Measurements from ENCODE around the gene PSMB2. TPM values are rescaled to one million over a fixed set of nuclear protein-coding genes. Genes with fewer than 3 reads are reported as not detected.
"Not testable (repeated sequence)": the region's sequence is repeated elsewhere in the genome, so short reads cannot be mapped to it uniquely, and the experiment has no call there.

The PSMB2 gene
- total RNA-seq (32.8 TPM), polyA plus RNA-seq (62.0 TPM)
- long read RNA-seq, donor 1, transcript PSMB2-201 (6 exons, 2,701 nt) = major isoform, 9 of 9 reads
- long read RNA-seq, donor 1, partial matches to known transcripts = 0 of 9 reads
- long read RNA-seq, donor 1, other reads (novel, unspliced or antisense) = 0 of 9 reads
- long read RNA-seq, donor 2, transcript PSMB2-201 (6 exons, 2,701 nt) = major isoform, 181 of 186 reads
- long read RNA-seq, donor 2, partial matches to known transcripts = 5 of 186 reads
- long read RNA-seq, donor 2, other reads (novel, unspliced or antisense) = 0 of 186 reads
- long read RNA-seq, donor 3, transcript PSMB2-201 (6 exons, 2,701 nt) = major isoform, 116 of 127 reads
- long read RNA-seq, donor 3, partial matches to known transcripts = 11 of 127 reads
- long read RNA-seq, donor 3, other reads (novel, unspliced or antisense) = 0 of 127 reads
- long read RNA-seq, donor 4, transcript PSMB2-201 (6 exons, 2,701 nt) = major isoform, 45 of 51 reads
- long read RNA-seq, donor 4, partial matches to known transcripts = 6 of 51 reads
- long read RNA-seq, donor 4, other reads (novel, unspliced or antisense) = 0 of 51 reads
- long read RNA-seq, donor 5, transcript PSMB2-201 (6 exons, 2,701 nt) = major isoform, 105 of 128 reads
- long read RNA-seq, donor 5, partial matches to known transcripts = 17 of 128 reads
- long read RNA-seq, donor 5, other reads (novel, unspliced or antisense) = 6 of 128 reads
- long read RNA-seq, donor 6, transcript PSMB2-201 (6 exons, 2,701 nt) = major isoform, 77 of 82 reads
- long read RNA-seq, donor 6, partial matches to known transcripts = 5 of 82 reads
- long read RNA-seq, donor 6, other reads (novel, unspliced or antisense) = 0 of 82 reads
- long read RNA-seq, donor 7, transcript PSMB2-201 (6 exons, 2,701 nt) = major isoform, 88 of 94 reads
- long read RNA-seq, donor 7, partial matches to known transcripts = 6 of 94 reads
- long read RNA-seq, donor 7, other reads (novel, unspliced or antisense) = 0 of 94 reads
- long read RNA-seq, donor 8, transcript PSMB2-201 (6 exons, 2,701 nt) = major isoform, 29 of 29 reads
- long read RNA-seq, donor 8, partial matches to known transcripts = 0 of 29 reads
- long read RNA-seq, donor 8, other reads (novel, unspliced or antisense) = 0 of 29 reads
- long read RNA-seq, donor 9, transcript PSMB2-201 (6 exons, 2,701 nt) = major isoform, 67 of 73 reads
- long read RNA-seq, donor 9, partial matches to known transcripts = 6 of 73 reads
- long read RNA-seq, donor 9, other reads (novel, unspliced or antisense) = 0 of 73 reads
- long read RNA-seq, donor 10, transcript PSMB2-201 (6 exons, 2,701 nt) = major isoform, 96 of 96 reads
- long read RNA-seq, donor 10, partial matches to known transcripts = 0 of 96 reads
- long read RNA-seq, donor 10, other reads (novel, unspliced or antisense) = 0 of 96 reads

- H3K4me1 ChIP-seq (ENCODE audit: control insufficient read depth in 2 of 2, insufficient read depth in 2 of 2, low read length in 2 of 2) = peaks cover 3 to 7% of the 10 kb centered on the region in 2 donors
- under 1% methylated on average over 43 of the region's 43 CpGs for WGBS
- peak within 1 kb of the TSS; percentile 81 to 91 for H3K4me3 ChIP-seq (ENCODE audit: low read length in 2 of 2)
Measured at GRCh38 chr1:35641233-35641866, at the start of gene PSMB2. TSS of gene PSMB2 (minus strand) at chr1:35641526. CDS start at chr1:35641432, 94 bp downstream.

GRCh38 chr1:35691080-35691479 is 49.8 kb upstream of the PSMB2 start:
- DNase-seq (ENCODE audit: low read depth in 6 of 9, low spot score in 9 of 9) = no peak
- H3K4me1 ChIP-seq (ENCODE audit: control insufficient read depth in 2 of 2, insufficient read depth in 2 of 2, low read length in 2 of 2) = no peaks in the 10 kb centered on the region
- peaks cover 0 to 24% of the 10 kb centered on the region in 2 donors for H3K27me3 ChIP-seq (ENCODE audit: control insufficient read depth in 2 of 2, insufficient read depth in 1 of 2, low read length in 1 of 2)
- WGBS = 61% methylated on average over 9 of the region's 9 CpGs
- no peak overlapping the region for H3K4me3 ChIP-seq (ENCODE audit: low read length in 2 of 2)
- H3K27ac ChIP-seq (ENCODE audit: low read depth in 1 of 2, low read length in 1 of 2) = no peak overlapping the region
- no peaks in the 10 kb centered on the region for H3K36me3 ChIP-seq (ENCODE audit: control insufficient read depth in 2 of 2, insufficient read depth in 2 of 2, low read length in 1 of 2)
- H3K9me3 ChIP-seq (ENCODE audit: control insufficient read depth in 2 of 2, insufficient read depth in 1 of 2, low read length in 1 of 2) = no peaks in the 10 kb centered on the region

More at GRCh38 chr1:35641233-35641866, at the start of gene PSMB2:
- Histone ChIP-seq H3K9me3 (ENCODE audit: control insufficient read depth in 2 of 2, insufficient read depth in 1 of 2, low read length in 1 of 2) (no peaks in the 10 kb centered on the region), H3K27ac (ENCODE audit: low read depth in 1 of 2, low read length in 1 of 2) (peak within 1 kb of the TSS; percentile 76 to 89), H3K27me3 (ENCODE audit: control insufficient read depth in 2 of 2, insufficient read depth in 1 of 2, low read length in 1 of 2) (peaks cover 13 to 23% of the 10 kb centered on the region in 2 donors), H3K36me3 (ENCODE audit: control insufficient read depth in 2 of 2, insufficient read depth in 2 of 2, low read length in 1 of 2) (no peaks in the 10 kb centered on the region)
- DNase-seq (ENCODE audit: low read depth in 6 of 9, low spot score in 9 of 9) = peak; percentile 89 to 99 (median 97)

- H3K27ac ChIP-seq (ENCODE audit: low read depth in 1 of 2, low read length in 1 of 2); H3K9me3 ChIP-seq (ENCODE audit: control insufficient read depth in 2 of 2, insufficient read depth in 1 of 2, low read length in 1 of 2); H3K4me3 ChIP-seq (ENCODE audit: low read length in 2 of 2); H3K4me1 ChIP-seq (ENCODE audit: control insufficient read depth in 2 of 2, insufficient read depth in 2 of 2, low read length in 2 of 2); H3K36me3 ChIP-seq (ENCODE audit: control insufficient read depth in 2 of 2, insufficient read depth in 2 of 2, low read length in 1 of 2); DNase-seq (ENCODE audit: low read depth in 6 of 9, low spot score in 9 of 9): not testable (repeated sequence)
- WGBS = 98% methylated on average over 4 of the region's 4 CpGs
- H3K27me3 ChIP-seq (ENCODE audit: control insufficient read depth in 2 of 2, insufficient read depth in 1 of 2, low read length in 1 of 2) = peaks cover 0 to 18% of the 10 kb centered on the region in 2 donors
Measured at GRCh38 chr1:35690103-35690502, 48.8 kb upstream of the PSMB2 start.

- Histone ChIP-seq H3K36me3 (ENCODE audit: control insufficient read depth in 2 of 2, insufficient read depth in 2 of 2, low read length in 1 of 2) (no peaks in the 10 kb centered on the region), H3K9me3 (ENCODE audit: control insufficient read depth in 2 of 2, insufficient read depth in 1 of 2, low read length in 1 of 2) (no peaks in the 10 kb centered on the region), H3K27me3 (ENCODE audit: control insufficient read depth in 2 of 2, insufficient read depth in 1 of 2, low read length in 1 of 2) (peaks cover 0 to 24% of the 10 kb centered on the region in 2 donors), H3K4me1 (ENCODE audit: control insufficient read depth in 2 of 2, insufficient read depth in 2 of 2, low read length in 2 of 2) (no peaks in the 10 kb centered on the region), H3K27ac (ENCODE audit: low read depth in 1 of 2, low read length in 1 of 2) (no peak overlapping the region), H3K4me3 (ENCODE audit: low read length in 2 of 2) (no peak overlapping the region)
- WGBS = 94% methylated on average over 5 of the region's 5 CpGs
- DNase-seq (ENCODE audit: low read depth in 6 of 9, low spot score in 9 of 9) = no peak
Measured at GRCh38 chr1:35688161-35688560, 46.8 kb upstream of the PSMB2 start.

GRCh38 chr1:35683012-35683411 is 41.7 kb upstream of the PSMB2 start:
- Histone ChIP-seq H3K4me3 (ENCODE audit: low read length in 2 of 2) (no peak overlapping the region), H3K27me3 (ENCODE audit: control insufficient read depth in 2 of 2, insufficient read depth in 1 of 2, low read length in 1 of 2) (peaks cover 0 to 14% of the 10 kb centered on the region in 2 donors), H3K36me3 (ENCODE audit: control insufficient read depth in 2 of 2, insufficient read depth in 2 of 2, low read length in 1 of 2) (no peaks in the 10 kb centered on the region), H3K4me1 (ENCODE audit: control insufficient read depth in 2 of 2, insufficient read depth in 2 of 2, low read length in 2 of 2) (no peaks in the 10 kb centered on the region), H3K27ac (ENCODE audit: low read depth in 1 of 2, low read length in 1 of 2) (no peak overlapping the region), H3K9me3 (ENCODE audit: control insufficient read depth in 2 of 2, insufficient read depth in 1 of 2, low read length in 1 of 2) (no peaks in the 10 kb centered on the region)
- 82% methylated on average over 5 of the region's 5 CpGs for WGBS
- no peak for DNase-seq (ENCODE audit: low read depth in 6 of 9, low spot score in 9 of 9)

- no peaks in the 10 kb centered on the region for H3K9me3 ChIP-seq (ENCODE audit: control insufficient read depth in 2 of 2, insufficient read depth in 1 of 2, low read length in 1 of 2)
- H3K27me3 ChIP-seq (ENCODE audit: control insufficient read depth in 2 of 2, insufficient read depth in 1 of 2, low read length in 1 of 2) = peaks cover 0 to 9% of the 10 kb centered on the region in 2 donors
- H3K36me3 ChIP-seq (ENCODE audit: control insufficient read depth in 2 of 2, insufficient read depth in 2 of 2, low read length in 1 of 2) = no peaks in the 10 kb centered on the region
- 96% methylated on average over 3 of the region's 3 CpGs for WGBS
- H3K4me1 ChIP-seq (ENCODE audit: control insufficient read depth in 2 of 2, insufficient read depth in 2 of 2, low read length in 2 of 2) = no peaks in the 10 kb centered on the region
- no peak for DNase-seq (ENCODE audit: low read depth in 6 of 9, low spot score in 9 of 9)
- no peak overlapping the region for H3K27ac ChIP-seq (ENCODE audit: low read depth in 1 of 2, low read length in 1 of 2)
- no peak overlapping the region for H3K4me3 ChIP-seq (ENCODE audit: low read length in 2 of 2)
Measured at GRCh38 chr1:35680271-35680670, 38.9 kb upstream of the PSMB2 start.

- 90% methylated on average over 1 of the region's 1 CpG for WGBS
- Histone ChIP-seq H3K9me3 (ENCODE audit: control insufficient read depth in 2 of 2, insufficient read depth in 1 of 2, low read length in 1 of 2) (no peaks in the 10 kb centered on the region), H3K36me3 (ENCODE audit: control insufficient read depth in 2 of 2, insufficient read depth in 2 of 2, low read length in 1 of 2) (no peaks in the 10 kb centered on the region), H3K27ac (ENCODE audit: low read depth in 1 of 2, low read length in 1 of 2) (no peak overlapping the region), H3K4me3 (ENCODE audit: low read length in 2 of 2) (no peak overlapping the region), H3K4me1 (ENCODE audit: control insufficient read depth in 2 of 2, insufficient read depth in 2 of 2, low read length in 2 of 2) (no peaks in the 10 kb centered on the region), H3K27me3 (ENCODE audit: control insufficient read depth in 2 of 2, insufficient read depth in 1 of 2, low read length in 1 of 2) (peaks cover 0 to 2% of the 10 kb centered on the region in 2 donors)
- DNase-seq (ENCODE audit: low read depth in 6 of 9, low spot score in 9 of 9) = no peak
Measured at GRCh38 chr1:35675773-35676172, 34.4 kb upstream of the PSMB2 start.

- H3K27ac ChIP-seq (ENCODE audit: low read depth in 1 of 2, low read length in 1 of 2) = no peak overlapping the region
- 82% methylated on average over 5 of the region's 5 CpGs for WGBS
- H3K9me3 ChIP-seq (ENCODE audit: control insufficient read depth in 2 of 2, insufficient read depth in 1 of 2, low read length in 1 of 2) = no peaks in the 10 kb centered on the region
- no peaks in the 10 kb centered on the region for H3K4me1 ChIP-seq (ENCODE audit: control insufficient read depth in 2 of 2, insufficient read depth in 2 of 2, low read length in 2 of 2)
- H3K27me3 ChIP-seq (ENCODE audit: control insufficient read depth in 2 of 2, insufficient read depth in 1 of 2, low read length in 1 of 2) = peaks cover 0 to under 1% of the 10 kb centered on the region in 2 donors
- H3K36me3 ChIP-seq (ENCODE audit: control insufficient read depth in 2 of 2, insufficient read depth in 2 of 2, low read length in 1 of 2) = no peaks in the 10 kb centered on the region
- H3K4me3 ChIP-seq (ENCODE audit: low read length in 2 of 2) = no peak overlapping the region
- DNase-seq (ENCODE audit: low read depth in 6 of 9, low spot score in 9 of 9) = no peak
Measured at GRCh38 chr1:35674111-35674510, 32.8 kb upstream of the PSMB2 start.
